WTC11 (cell line): ENCODE results near the gene ITCH.

Experiments
- CTCF ChIP-seq: fragments of 200-600 bp; IDR thresholded peaks from 2 replicates; pipeline ENCODE4 v1.8.0; 2022; ENCODE audit warnings: antibody characterized with exemption
- ESRRA ChIP-seq: sonication (generic); formaldehyde crosslinking; IDR thresholded peaks from 2 replicates; pipeline ENCODE4 v1.8.1; 2022; ENCODE audit warnings: mild to moderate bottlenecking, missing genetic modification reagents, borderline replicate concordance
- GABPB1 ChIP-seq: sonication (generic); formaldehyde crosslinking; IDR thresholded peaks from 2 replicates; pipeline ENCODE4 v1.8.1; 2023; ENCODE audit warnings: mild to moderate bottlenecking, missing genetic modification reagents
- NR3C1 ChIP-seq: sonication (generic); formaldehyde crosslinking; conservative IDR thresholded peaks from 2 replicates; pipeline ENCODE4 v1.8.1; 2023; ENCODE audit warnings: low read depth, mild to moderate bottlenecking, missing genetic modification reagents

GRCh38 chr20:34532756-34533155 lies 169.7 kb downstream of the ITCH start:
- TF ChIP-seq GABPB1 (CRISPR knock-in tag) (no peak), CTCF (no peak), ESRRA (CRISPR knock-in tag) (no peak), NR3C1 (CRISPR knock-in tag) (no peak)
